Measurements from ENCODE around the gene ETHE1.

DNA sequence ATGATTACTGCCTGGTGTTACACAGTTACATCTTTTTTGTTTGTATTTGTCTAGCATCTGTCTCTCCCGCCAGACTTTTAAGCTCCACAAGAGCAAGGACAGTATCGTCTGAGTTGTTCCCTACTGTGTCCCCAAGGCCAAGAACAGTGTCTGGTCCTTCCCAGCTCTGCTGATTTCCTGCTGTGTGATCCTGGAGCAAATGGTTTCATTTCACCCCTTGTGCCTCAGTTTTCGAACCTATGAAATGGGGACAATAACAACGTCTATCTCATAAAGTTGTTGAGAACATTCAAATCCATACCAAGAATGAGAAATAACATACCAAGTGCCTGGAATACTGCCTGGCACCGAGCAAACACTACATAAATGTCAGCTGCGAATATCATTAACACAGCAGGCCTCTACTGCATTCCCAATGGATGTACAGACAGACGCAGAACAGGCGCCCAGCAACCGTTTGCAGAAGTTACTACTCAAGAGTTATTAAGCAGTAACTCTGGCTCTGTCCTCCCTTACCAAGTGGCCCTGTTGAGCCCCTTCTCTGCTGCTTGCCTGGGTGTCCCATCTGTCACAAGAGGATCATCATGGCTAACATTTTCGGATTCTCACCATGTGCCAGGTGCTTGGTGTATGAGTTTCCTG, 36.9 kb upstream of the ETHE1 start:
- no peak for TF ChIP-seq GATA2 (IDR thresholded peaks at IDR 0.05; ENCODE audit: low read depth, low read length)
- TF ChIP-seq GATA3 (IDR thresholded peaks at IDR 0.05; ENCODE audit: low read depth, low read length): no peak

Measured in SH-SY5Y (cell line).